Heart right ventricle (tissue), 16 donors: ENCODE data around the gene GNPTG. TPM values are rescaled to one million over a fixed set of nuclear protein-coding genes. Genes with fewer than 3 reads are reported as not detected.

Experiments
- ATAC-seq, 8 donors: fragments of 200-7000 bp; cut with Tn5 transposase; one replicate each; pipeline ENCODE4 v1.9.1; 2020; ENCODE audit warnings: mild to moderate bottlenecking in 8 of 8, moderate library complexity in 8 of 8, moderate number of reproducible peaks in 1 of 8
- DNase-seq, 2 donors: peaks; one replicate each; pipeline ENCODE4 v3.0.0-alpha.2; 2020
- H3K27ac ChIP-seq, 10 donors: fragments of 200-600 bp; sonication (generic) in 2 of 10; one replicate each; pipeline versions ENCODE4 v1.5.0 to v1.8.0; 2020 to 2022; ENCODE audit warnings: mild to moderate bottlenecking in 3 of 10
- H3K27me3 ChIP-seq, 7 donors: fragments of 200-600 bp; one replicate each; pipeline ENCODE4 v1.8.0; 2021 to 2022; ENCODE audit warnings: mild to moderate bottlenecking in 2 of 7
- H3K36me3 ChIP-seq, 9 donors: fragments of 200-600 bp; sonication (generic) in 1 of 9; one replicate each; pipeline versions ENCODE4 v1.5.0 to v1.8.0; 2020 to 2022; ENCODE audit warnings: mild to moderate bottlenecking in 2 of 9
- H3K4me1 ChIP-seq, 9 donors: fragments of 200-600 bp; sonication (generic) in 1 of 9; one replicate each; pipeline versions ENCODE4 v1.5.0 to v1.8.0; 2020 to 2022; ENCODE audit warnings: mild to moderate bottlenecking in 4 of 9
- H3K4me3 ChIP-seq, 10 donors: fragments of 200-600 bp; sonication (generic) in 2 of 10; one replicate each; pipeline versions ENCODE4 v1.5.0 to v1.8.0; 2020 to 2022; ENCODE audit warnings: mild to moderate bottlenecking in 7 of 10, moderate library complexity in 2 of 10
- H3K9me3 ChIP-seq, 11 donors: fragments of 200-600 bp in 10 of 11; sonication (generic) in 2 of 11; one replicate each; pipeline versions ENCODE4 v1.5.0 to v1.8.0; 2013 to 2022; ENCODE audit warnings: mild to moderate bottlenecking in 2 of 11, control low read depth in 1 of 11, moderate library complexity in 1 of 11
- WGBS, 2 donors: extraction: QIAGEN DNeasy Blood & Tissue Kit; methylation state at CpG; one replicate each; pipeline ENCODE4 v1.1.7; 2013; ENCODE audit warnings: inconsistent platforms in 1 of 2; 5-methylcytosine and 5-hydroxymethylcytosine counted together
- intact Hi-C, 10 donors: fragments of 100-400 bp; cut with DNase I; formaldehyde crosslinking; loops; one replicate each; pipeline versions ENCODE4 v1.11.1 to v1.14.2; 2022
- polyA plus RNA-seq, 2 donors: library from polyadenylated mRNA; stranded (reverse); fragments of 200-250 nt; gene quantifications; one replicate each; pipeline ENCODE4 v1.2.3, GENCODE V29; 2013
- total RNA-seq, 10 donors: library from RNA; stranded (reverse); fragmentation: NEBNext Ultra II Directional in 3 of 10; extraction: Animal tissue kit (Norgen Biotek cat#: 25700) in 3 of 10; gene quantifications; one replicate each; pipeline versions ENCODE4 v1.2.1 to v1.2.4, GENCODE V29; 2021 to 2023
- TF ChIP-seq, protein P1 (sequence below), 9 donors: fragments of 200-600 bp; sonication (generic) in 2 of 9; IDR thresholded peaks; one replicate each; pipeline versions ENCODE4 v1.5.0 to v1.8.0; 2021 to 2022; ENCODE audit warnings: antibody characterized with exemption in 9 of 9, mild to moderate bottlenecking in 5 of 9, moderate library complexity in 1 of 9
- donor health status: Arrhythmogenic right ventricular cardiomyopathy.
- donor health status: ischemic (EF 13 %, LVEDD 7.1; RV severe dilation, severe dysfunction).
- donor health status: healthy with polysubstance abuse.
- donor health status: DM: no; HTN: yes; CAD: no.
- donor health status: DM: no; HTN: no; CAD: no.
- donor health status: ischemic (EF 25% LVEDD 6.9; RV normal size, moderate dysfunction).
- donor health status: ischemic (EF 25% LVEDD 5.7; RV mildly dilated, moderate dysfunction).
- donor health status: healthy.
- donor health status: DM: yes; HTN: yes; CAD: no.
- donor health status: Ischemic cardiomyopathy.
- donor health status: ischemic (EF 35%, LVEDD 5.7; RV mildly dilated, moderate dysfunction).
- donor health status: nonischemic (EF 11% LVEDD 7.7; RV severe dilation, severe dysfunction).
- donor health status: DM: yes; HTN: yes; CAD: no.
- donor health status: PGD.
- donor health status: ischemic (EF 29% LVEDD 5.4; RV normal size, mild dysfunction).
- donor health status: nonischemic (EF 23%, LVEDD 6.1; RV moderate dilation, normal function).

Gene GNPTG
- total and polyA plus RNA-seq, 12 donors: 24.8 to 56.3 (median 31.8) TPM

DNA sequence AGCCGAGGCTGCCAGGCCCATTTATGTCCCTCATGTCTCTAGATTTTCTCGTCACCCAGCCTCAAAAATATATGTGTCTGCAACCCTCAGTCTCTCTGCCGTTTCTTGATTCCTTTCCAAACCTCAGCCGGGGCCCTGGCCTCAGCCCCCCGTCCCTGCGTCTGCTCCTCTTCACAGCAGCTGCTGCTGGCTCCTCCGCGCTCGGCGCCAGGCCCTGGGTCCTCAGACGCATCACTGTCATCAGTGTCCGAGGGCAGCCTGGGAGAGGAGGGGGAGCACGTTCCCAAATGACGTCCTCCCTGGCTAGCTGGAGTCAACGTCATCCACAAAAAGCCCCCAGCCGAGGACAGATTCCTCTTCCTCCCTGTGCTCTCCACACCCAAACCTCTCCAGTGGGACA lies 2.4 kb upstream of the GNPTG start:
- H3K4me3 ChIP-seq: no peak overlapping the region
- no peak overlapping the region for H3K27ac ChIP-seq

DNA sequence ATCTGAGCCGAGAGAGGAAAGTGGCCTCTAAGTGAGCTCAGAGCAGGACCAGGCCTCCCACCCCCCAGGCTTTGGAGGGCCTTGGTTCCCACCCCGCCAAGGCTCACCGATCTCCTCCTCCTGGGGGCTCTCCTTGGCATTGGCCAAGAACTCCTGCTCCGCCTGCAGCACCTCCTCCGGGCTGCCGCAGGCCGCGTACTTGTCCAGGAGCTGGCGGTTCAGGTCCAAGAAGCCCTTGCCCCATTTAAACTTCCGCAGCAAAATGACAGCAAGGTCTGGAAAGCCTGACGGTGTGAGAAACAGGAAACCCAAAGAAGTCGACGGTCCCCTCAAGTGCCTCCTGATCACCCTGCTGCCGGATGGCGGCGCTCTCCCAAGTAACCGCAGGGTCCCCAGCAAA lies 1.8 kb upstream of the GNPTG start:
- WGBS, 2 donors: 94 to 95% methylated on average over 17 of the region's 17 CpGs

More for the DNA sequence above, 2.4 kb upstream of the GNPTG start:
- Histone ChIP-seq H3K4me1 (peaks cover 11 to 37% (median 32%) of the 10 kb centered on the region in 9 donors), H3K27me3 (no peaks in the 10 kb centered on the region), H3K9me3 (no peaks in the 10 kb centered on the region), H3K36me3 (peaks cover 0 to 39% (median 14%) of the 10 kb centered on the region in 9 donors)
- intact Hi-C loops: loop anchor here in 1 of 10 donors (10.0 kb wide), 1 partner anchor 55 kb away; no protein-coding TSS in a partner anchor
- ATAC-seq (no peak), DNase-seq (no peak)
- TF ChIP-seq, protein P1, sequence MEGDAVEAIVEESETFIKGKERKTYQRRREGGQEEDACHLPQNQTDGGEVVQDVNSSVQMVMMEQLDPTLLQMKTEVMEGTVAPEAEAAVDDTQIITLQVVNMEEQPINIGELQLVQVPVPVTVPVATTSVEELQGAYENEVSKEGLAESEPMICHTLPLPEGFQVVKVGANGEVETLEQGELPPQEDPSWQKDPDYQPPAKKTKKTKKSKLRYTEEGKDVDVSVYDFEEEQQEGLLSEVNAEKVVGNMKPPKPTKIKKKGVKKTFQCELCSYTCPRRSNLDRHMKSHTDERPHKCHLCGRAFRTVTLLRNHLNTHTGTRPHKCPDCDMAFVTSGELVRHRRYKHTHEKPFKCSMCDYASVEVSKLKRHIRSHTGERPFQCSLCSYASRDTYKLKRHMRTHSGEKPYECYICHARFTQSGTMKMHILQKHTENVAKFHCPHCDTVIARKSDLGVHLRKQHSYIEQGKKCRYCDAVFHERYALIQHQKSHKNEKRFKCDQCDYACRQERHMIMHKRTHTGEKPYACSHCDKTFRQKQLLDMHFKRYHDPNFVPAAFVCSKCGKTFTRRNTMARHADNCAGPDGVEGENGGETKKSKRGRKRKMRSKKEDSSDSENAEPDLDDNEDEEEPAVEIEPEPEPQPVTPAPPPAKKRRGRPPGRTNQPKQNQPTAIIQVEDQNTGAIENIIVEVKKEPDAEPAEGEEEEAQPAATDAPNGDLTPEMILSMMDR (IDR thresholded peaks at IDR 0.05): no peak
- 85 to 87% methylated on average over 16 of the region's 16 CpGs for WGBS, 2 donors

DNA sequence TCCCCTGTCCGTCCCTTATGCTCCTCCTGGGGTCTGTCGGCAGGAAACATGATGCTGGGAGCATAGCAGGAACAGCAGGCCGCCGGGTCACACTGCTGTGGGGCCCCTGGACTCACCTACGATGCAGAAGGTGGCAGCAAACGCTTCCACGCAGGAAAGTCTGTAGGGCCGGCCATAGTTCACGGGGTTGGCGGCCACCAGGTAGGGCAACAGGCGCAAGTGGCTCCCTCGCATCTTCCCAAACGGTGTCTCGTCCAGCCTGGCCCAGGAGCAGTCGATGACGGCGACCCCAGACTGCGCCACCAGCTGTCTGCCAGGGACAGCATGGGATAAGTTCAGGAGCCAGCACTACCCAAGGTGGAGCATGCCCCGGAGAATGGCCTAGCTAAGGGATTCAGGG lies 1.0 kb upstream of the GNPTG start:
- ATAC-seq (no peak), DNase-seq (no peak)
- TF ChIP-seq, protein P1 (IDR thresholded peaks at IDR 0.05): no peak
- intact Hi-C loops: loop anchor here in 2 of 10 donors (5.0 kb wide), 2 partner anchors 38 to 43 kb away; partner anchors contain the start of gene UBE2I (in 1 of the 2)
- Histone ChIP-seq H3K36me3 (peaks cover 0 to 39% (median 14%) of the 10 kb centered on the region in 9 donors), H3K27me3 (no peaks in the 10 kb centered on the region), H3K9me3 (no peaks in the 10 kb centered on the region), H3K4me3 (peak overlapping the region; percentile 68 to 99 (median 97)), H3K4me1 (peaks cover 11 to 37% (median 32%) of the 10 kb centered on the region in 9 donors), H3K27ac (peak overlapping the region in 1 of 10 donors; percentile 85)
- 83 to 84% methylated on average over 19 of the region's 19 CpGs for WGBS, 2 donors

More for the DNA sequence above, 1.8 kb upstream of the GNPTG start:
- TF ChIP-seq, protein P1 (IDR thresholded peaks at IDR 0.05): no peak
- Histone ChIP-seq H3K27me3 (no peaks in the 10 kb centered on the region), H3K9me3 (no peaks in the 10 kb centered on the region), H3K4me3 (no peak overlapping the region), H3K27ac (no peak overlapping the region), H3K4me1 (peaks cover 11 to 37% (median 32%) of the 10 kb centered on the region in 9 donors), H3K36me3 (peaks cover 0 to 39% (median 14%) of the 10 kb centered on the region in 9 donors)
- ATAC-seq (no peak), DNase-seq (no peak)
- intact Hi-C loops: loop anchor here in 2 of 10 donors (5.0 to 10.0 kb wide), 3 partner anchors 38 to 55 kb away; partner anchors contain the start of gene UBE2I (in 1 of the 2)

- TF ChIP-seq, protein P1 (IDR thresholded peaks at IDR 0.05): no peak
- ATAC-seq (peak in 1 of 8 donors; percentile 19), DNase-seq (no peak)
- H3K4me1 ChIP-seq: peaks cover 11 to 40% (median 32%) of the 10 kb centered on the region in 9 donors
- H3K27ac ChIP-seq: peak overlapping the region in 9 of 10 donors; percentile 69 to 90 (median 83)
- no peaks in the 10 kb centered on the region for H3K27me3 ChIP-seq
- H3K9me3 ChIP-seq: no peaks in the 10 kb centered on the region
- intact Hi-C loops: loop anchor here in 2 of 10 donors (5.0 kb wide), 2 partner anchors 39 to 44 kb away; partner anchors contain the start of gene UBE2I (in 1 of the 2)
- peak overlapping the region; percentile 68 to 99 (median 97) for H3K4me3 ChIP-seq
- 0 to 1% methylated on average over 33 to 35 of the region's 35 CpGs for WGBS, 2 donors
- H3K36me3 ChIP-seq: peaks cover 0 to 39% (median 14%) of the 10 kb centered on the region in 9 donors
Measured at GRCh38 chr16:1351215-1351581, 533 bp upstream of the GNPTG start.
